Prostate gland (tissue), 2 donors: Measurements from ENCODE around the gene FAM131B. TPM values are rescaled to one million over a fixed set of nuclear protein-coding genes. Genes with fewer than 3 reads are reported as not detected.
"Not testable (repeated sequence)": the region's sequence is repeated elsewhere in the genome, so short reads cannot be mapped to it uniquely, and the experiment has no call there.

Experiments used
- DNase-seq: peaks from one replicate; pipeline ENCODE4 v3.0.0-alpha.2; 2019; ENCODE audit warnings: low spot score
- H3K27ac ChIP-seq, 2 donors: fragments of 200-600 bp; sonication (generic); 2 replicates each; pipeline ENCODE4 v1.5.1; 2017 to 2019
- H3K27me3 ChIP-seq: fragments of 200-600 bp; sonication (generic); replicated peaks from 2 replicates; pipeline ENCODE4 v1.5.1; 2019; ENCODE audit not compliant: insufficient read depth
- H3K36me3 ChIP-seq, 2 donors: fragments of 200-600 bp; sonication (generic); 1 replicate in 1 of 2; 2 replicates in 1 of 2; pipeline versions ENCODE4 v1.5.1 to v1.8.1; 2017 to 2019
- H3K4me1 ChIP-seq: fragments of 200-600 bp; sonication (generic); replicated peaks from 2 replicates; pipeline ENCODE4 v1.5.1; 2019
- H3K4me3 ChIP-seq, 2 donors: fragments of 200-600 bp; sonication (generic); 2 replicates each; pipeline ENCODE4 v1.5.1; 2017 to 2019
- H3K9me3 ChIP-seq: fragments of 200-600 bp; sonication (generic); 2 replicates; pipeline ENCODE4 v1.5.1; 2017
- POLR2A ChIP-seq: fragments of 450-650 bp; IDR thresholded peaks from one replicate; pipeline ENCODE4 v1.6.1; 2016; ENCODE audit warnings: antibody characterized with exemption, mild to moderate bottlenecking
- POLR2AphosphoS5 ChIP-seq: sonication (generic); formaldehyde crosslinking; IDR thresholded peaks from one replicate; pipeline ENCODE4 v1.6.1; 2017; ENCODE audit warnings: antibody characterized with exemption
- WGBS: methylation state at CpG from one replicate; pipeline ENCODE4 v1.1.5; 2018; 5-methylcytosine and 5-hydroxymethylcytosine counted together
- intact Hi-C: fragments of 100-400 bp; cut with DNase I; formaldehyde crosslinking; loops from one replicate; pipeline ENCODE4 v1.14.2; 2022
- total RNA-seq, 2 donors: library from RNA; depleted of rRNA; stranded (reverse); fragments of >200 nt; gene quantifications; one replicate each; pipeline ENCODE4 v1.1.0, GENCODE V29; 2016
- TF ChIP-seq, protein P1 (sequence below), 4 experiments: fragments of 200-600 bp in 2 of 4; fragments of 450-650 bp in 2 of 4; sonication (generic) in 2 of 4; IDR thresholded peaks; 1 replicate in 3 of 4; 2 replicates in 1 of 4; pipeline ENCODE4 v1.5.1; 2016 to 2019; ENCODE audit warnings: antibody characterized with exemption in 4 of 4, mild to moderate bottlenecking in 2 of 4, moderate library complexity in 2 of 4

The FAM131B gene
- total RNA-seq, 2 donors from 2014 or later: 0.32 to 1.2 TPM

- H3K27me3 ChIP-seq: no peaks in the 10 kb centered on the region
- intact Hi-C loops: loop anchor here (5.0 kb wide), 1 partner anchor 121 kb away; the partner anchor contains the start of gene CASP2
- 36% methylated on average over 13 of the region's 20 CpGs for WGBS
- TF ChIP-seq, protein P1, sequence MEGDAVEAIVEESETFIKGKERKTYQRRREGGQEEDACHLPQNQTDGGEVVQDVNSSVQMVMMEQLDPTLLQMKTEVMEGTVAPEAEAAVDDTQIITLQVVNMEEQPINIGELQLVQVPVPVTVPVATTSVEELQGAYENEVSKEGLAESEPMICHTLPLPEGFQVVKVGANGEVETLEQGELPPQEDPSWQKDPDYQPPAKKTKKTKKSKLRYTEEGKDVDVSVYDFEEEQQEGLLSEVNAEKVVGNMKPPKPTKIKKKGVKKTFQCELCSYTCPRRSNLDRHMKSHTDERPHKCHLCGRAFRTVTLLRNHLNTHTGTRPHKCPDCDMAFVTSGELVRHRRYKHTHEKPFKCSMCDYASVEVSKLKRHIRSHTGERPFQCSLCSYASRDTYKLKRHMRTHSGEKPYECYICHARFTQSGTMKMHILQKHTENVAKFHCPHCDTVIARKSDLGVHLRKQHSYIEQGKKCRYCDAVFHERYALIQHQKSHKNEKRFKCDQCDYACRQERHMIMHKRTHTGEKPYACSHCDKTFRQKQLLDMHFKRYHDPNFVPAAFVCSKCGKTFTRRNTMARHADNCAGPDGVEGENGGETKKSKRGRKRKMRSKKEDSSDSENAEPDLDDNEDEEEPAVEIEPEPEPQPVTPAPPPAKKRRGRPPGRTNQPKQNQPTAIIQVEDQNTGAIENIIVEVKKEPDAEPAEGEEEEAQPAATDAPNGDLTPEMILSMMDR (IDR thresholded peaks at IDR 0.05): no peak
- TF ChIP-seq POLR2A (no peak), POLR2AphosphoS5 (no peak)
- H3K36me3 ChIP-seq: no peaks in the 10 kb centered on the region
- H3K9me3 ChIP-seq: no peaks in the 10 kb centered on the region
- H3K4me1 ChIP-seq: no peaks in the 10 kb centered on the region
- peak overlapping the region; percentile 52 to 58 for H3K27ac ChIP-seq
- DNase-seq: no peak
- peak overlapping the region; percentile 53 for H3K4me3 ChIP-seq
Measured at GRCh38 chr7:143408252-143408685, 45.8 kb upstream of the FAM131B start.

GRCh38 chr7:143407287-143408251 lies 45.1 kb upstream of the FAM131B start:
- H3K27ac ChIP-seq: no peak overlapping the region
- TF ChIP-seq POLR2AphosphoS5: no peak
- TF ChIP-seq, protein P1 (IDR thresholded peaks at IDR 0.05): no peak
- TF ChIP-seq POLR2A: no peak
- no peaks in the 10 kb centered on the region for H3K9me3 ChIP-seq
- H3K4me3 ChIP-seq: peak overlapping the region; percentile 53
- H3K4me1 ChIP-seq: no peaks in the 10 kb centered on the region
- no peak for DNase-seq
- H3K27me3 ChIP-seq: no peaks in the 10 kb centered on the region
- no peaks in the 10 kb centered on the region for H3K36me3 ChIP-seq
- 37% methylated on average over 13 of the region's 13 CpGs for WGBS
- intact Hi-C loops: loop anchor here (5.0 kb wide), 1 partner anchor 120 kb away; the partner anchor contains the start of gene CASP2

GRCh38 chr7:143406002-143406357 lies 43.5 kb upstream of the FAM131B start:
- intact Hi-C loops: loop anchor here (5.0 kb wide), 1 partner anchor 119 kb away; the partner anchor contains the start of gene CASP2
- Histone ChIP-seq H3K27me3 (no peaks in the 10 kb centered on the region), H3K9me3 (no peaks in the 10 kb centered on the region), H3K4me1 (no peaks in the 10 kb centered on the region), H3K36me3 (no peaks in the 10 kb centered on the region), H3K4me3 (no peak overlapping the region), H3K27ac (no peak overlapping the region)
- TF ChIP-seq POLR2A: no peak
- TF ChIP-seq POLR2AphosphoS5: no peak
- TF ChIP-seq, protein P1 (IDR thresholded peaks at IDR 0.05): no peak
- DNase-seq: no peak
- 79% methylated on average over 3 of the region's 3 CpGs for WGBS

GRCh38 chr7:143405173-143406001 lies 42.9 kb upstream of the FAM131B start:
- no peaks in the 10 kb centered on the region for H3K4me1 ChIP-seq
- no peak overlapping the region for H3K27ac ChIP-seq
- no peak overlapping the region for H3K4me3 ChIP-seq
- TF ChIP-seq POLR2A: no peak
- TF ChIP-seq, protein P1 (IDR thresholded peaks at IDR 0.05): no peak
- no peak for TF ChIP-seq POLR2AphosphoS5
- intact Hi-C loops: loop anchor here (5.0 kb wide), 1 partner anchor 118 kb away; the partner anchor contains the start of gene CASP2
- 54% methylated on average over 9 of the region's 9 CpGs for WGBS
- DNase-seq: no peak
- no peaks in the 10 kb centered on the region for H3K27me3 ChIP-seq
- H3K36me3 ChIP-seq: no peaks in the 10 kb centered on the region
- no peaks in the 10 kb centered on the region for H3K9me3 ChIP-seq

GRCh38 chr7:143402233-143402632 lies 39.7 kb upstream of the FAM131B start:
- H3K27me3 ChIP-seq, H3K27ac ChIP-seq: not testable (repeated sequence)
- WGBS: 73% methylated on average over 4 of the region's 4 CpGs

More at GRCh38 chr7:143402233-143402632, 39.7 kb upstream of the FAM131B start:
- H3K4me3 ChIP-seq, H3K36me3 ChIP-seq, intact Hi-C loops, DNase-seq, H3K9me3 ChIP-seq, H3K4me1 ChIP-seq: not testable (repeated sequence)
